ENCODE measurements around the gene LRRC4C.

DNA sequence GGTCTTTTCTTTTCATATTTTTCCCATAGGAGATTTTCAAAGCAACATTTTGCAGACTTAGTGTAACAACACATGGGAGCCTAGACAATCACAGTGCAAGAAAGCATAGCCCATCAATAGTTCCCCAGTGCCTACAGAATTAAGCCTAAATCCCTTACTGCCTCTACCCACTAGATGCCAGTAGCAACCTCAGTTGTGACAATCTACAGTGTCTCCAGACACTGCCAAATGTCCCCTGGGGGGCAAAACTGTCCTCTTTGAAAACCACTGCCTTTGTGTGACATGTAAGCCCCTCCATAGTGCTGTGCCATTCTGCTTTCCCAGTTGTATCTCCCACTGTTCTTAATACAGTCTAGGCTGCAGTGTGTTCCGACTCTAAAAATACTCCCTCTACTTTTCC lies 1329.0 kb downstream of the LRRC4C start:
- TF ChIP-seq TAF1 (IDR thresholded peaks at IDR 0.05; ENCODE audit: borderline replicate concordance, low read depth, low read length), result no peak
- TF ChIP-seq CTCF (IDR thresholded peaks at IDR 0.05), result peak; percentile 41
- TF ChIP-seq FOXM1 (IDR thresholded peaks at IDR 0.05; ENCODE audit: low read depth), result no peak
- TF ChIP-seq, protein P1, sequence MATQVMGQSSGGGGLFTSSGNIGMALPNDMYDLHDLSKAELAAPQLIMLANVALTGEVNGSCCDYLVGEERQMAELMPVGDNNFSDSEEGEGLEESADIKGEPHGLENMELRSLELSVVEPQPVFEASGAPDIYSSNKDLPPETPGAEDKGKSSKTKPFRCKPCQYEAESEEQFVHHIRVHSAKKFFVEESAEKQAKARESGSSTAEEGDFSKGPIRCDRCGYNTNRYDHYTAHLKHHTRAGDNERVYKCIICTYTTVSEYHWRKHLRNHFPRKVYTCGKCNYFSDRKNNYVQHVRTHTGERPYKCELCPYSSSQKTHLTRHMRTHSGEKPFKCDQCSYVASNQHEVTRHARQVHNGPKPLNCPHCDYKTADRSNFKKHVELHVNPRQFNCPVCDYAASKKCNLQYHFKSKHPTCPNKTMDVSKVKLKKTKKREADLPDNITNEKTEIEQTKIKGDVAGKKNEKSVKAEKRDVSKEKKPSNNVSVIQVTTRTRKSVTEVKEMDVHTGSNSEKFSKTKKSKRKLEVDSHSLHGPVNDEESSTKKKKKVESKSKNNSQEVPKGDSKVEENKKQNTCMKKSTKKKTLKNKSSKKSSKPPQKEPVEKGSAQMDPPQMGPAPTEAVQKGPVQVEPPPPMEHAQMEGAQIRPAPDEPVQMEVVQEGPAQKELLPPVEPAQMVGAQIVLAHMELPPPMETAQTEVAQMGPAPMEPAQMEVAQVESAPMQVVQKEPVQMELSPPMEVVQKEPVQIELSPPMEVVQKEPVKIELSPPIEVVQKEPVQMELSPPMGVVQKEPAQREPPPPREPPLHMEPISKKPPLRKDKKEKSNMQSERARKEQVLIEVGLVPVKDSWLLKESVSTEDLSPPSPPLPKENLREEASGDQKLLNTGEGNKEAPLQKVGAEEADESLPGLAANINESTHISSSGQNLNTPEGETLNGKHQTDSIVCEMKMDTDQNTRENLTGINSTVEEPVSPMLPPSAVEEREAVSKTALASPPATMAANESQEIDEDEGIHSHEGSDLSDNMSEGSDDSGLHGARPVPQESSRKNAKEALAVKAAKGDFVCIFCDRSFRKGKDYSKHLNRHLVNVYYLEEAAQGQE (IDR thresholded peaks at IDR 0.05; ENCODE audit: low read depth, low read length), result no peak
- no peak for TF ChIP-seq PBX3 (IDR thresholded peaks at IDR 0.05)
- no peak for TF ChIP-seq JUND (IDR thresholded peaks at IDR 0.05)
- no peak for TF ChIP-seq GABPA (IDR thresholded peaks at IDR 0.05; ENCODE audit: low read depth)

Measured in SK-N-SH (cell line).